ENCODE measurements around the gene PIEZO2.

PIEZO2 gene

GRCh38 chr18:10878703-10879102 is 270.7 kb downstream of the PIEZO2 start:
- Histone ChIP-seq H3K4me2 (ENCODE audit: low read depth, low read length, poor library complexity, severe bottlenecking) (no peak overlapping the region), H3K79me2 (ENCODE audit: insufficient read depth, low read length) (no peaks in the 10 kb centered on the region), H3K36me3 (ENCODE audit: insufficient read depth, low read length) (no peaks in the 10 kb centered on the region), H3K9ac (ENCODE audit: low read depth, low read length, poor library complexity, severe bottlenecking) (no peak overlapping the region), H3K4me3 (ENCODE audit: low read length, poor library complexity, severe bottlenecking) (no peak overlapping the region), H2AFZ (ENCODE audit: low read length) (no peak overlapping the region), H4K20me1 (ENCODE audit: insufficient read depth, low read length, poor library complexity, severe bottlenecking) (no peaks in the 10 kb centered on the region), H3K9me3 (ENCODE audit: insufficient read depth, low read depth, low read length) (no peaks in the 10 kb centered on the region), H3K9me2 (replicated peaks; ENCODE audit: low read depth, low read length) (no peaks in the 10 kb centered on the region), H3K4me1 (ENCODE audit: insufficient read depth, low read length, poor library complexity, severe bottlenecking) (no peaks in the 10 kb centered on the region), H3K27me3 (ENCODE audit: insufficient read depth, low read length, poor library complexity, severe bottlenecking) (no peaks in the 10 kb centered on the region), H3F3A (ENCODE audit: low read depth) (no peaks in the 10 kb centered on the region)
- TF ChIP-seq CTCF (conservative IDR thresholded peaks at IDR 0.05; ENCODE audit: low read length) (no peak), EZH2phosphoT487 (IDR thresholded peaks at IDR 0.05; ENCODE audit: borderline replicate concordance) (no peak)

GRCh38 chr18:10877987-10878386 is 271.4 kb downstream of the PIEZO2 start:
- H3K4me2 ChIP-seq (ENCODE audit: low read depth, low read length, poor library complexity, severe bottlenecking) = no peak overlapping the region
- H3K27me3 ChIP-seq (ENCODE audit: insufficient read depth, low read length, poor library complexity, severe bottlenecking) = no peaks in the 10 kb centered on the region
- no peaks in the 10 kb centered on the region for H3K9me3 ChIP-seq (ENCODE audit: insufficient read depth, low read depth, low read length)
- H3K4me1 ChIP-seq (ENCODE audit: insufficient read depth, low read length, poor library complexity, severe bottlenecking) = no peaks in the 10 kb centered on the region
- no peak overlapping the region for H2AFZ ChIP-seq (ENCODE audit: low read length)
- H3K9me2 ChIP-seq (replicated peaks; ENCODE audit: low read depth, low read length) = no peaks in the 10 kb centered on the region
- no peaks in the 10 kb centered on the region for H3K79me2 ChIP-seq (ENCODE audit: insufficient read depth, low read length)
- no peak overlapping the region for H3K9ac ChIP-seq (ENCODE audit: low read depth, low read length, poor library complexity, severe bottlenecking)
- H3K36me3 ChIP-seq (ENCODE audit: insufficient read depth, low read length) = no peaks in the 10 kb centered on the region
- H4K20me1 ChIP-seq (ENCODE audit: insufficient read depth, low read length, poor library complexity, severe bottlenecking) = no peaks in the 10 kb centered on the region
- H3K4me3 ChIP-seq (ENCODE audit: low read length, poor library complexity, severe bottlenecking) = no peak overlapping the region
- H3F3A ChIP-seq (ENCODE audit: low read depth) = no peaks in the 10 kb centered on the region
- TF ChIP-seq CTCF (conservative IDR thresholded peaks at IDR 0.05; ENCODE audit: low read length) (no peak), EZH2phosphoT487 (IDR thresholded peaks at IDR 0.05; ENCODE audit: borderline replicate concordance) (no peak)

- Histone ChIP-seq H3K4me2 (ENCODE audit: low read depth, low read length, poor library complexity, severe bottlenecking) (no peak overlapping the region), H3K4me3 (ENCODE audit: low read length, poor library complexity, severe bottlenecking) (no peak overlapping the region), H2AFZ (ENCODE audit: low read length) (no peak overlapping the region), H3K9me3 (ENCODE audit: insufficient read depth, low read depth, low read length) (no peaks in the 10 kb centered on the region), H3K79me2 (ENCODE audit: insufficient read depth, low read length) (no peaks in the 10 kb centered on the region), H3K9me2 (replicated peaks; ENCODE audit: low read depth, low read length) (no peaks in the 10 kb centered on the region), H3K4me1 (ENCODE audit: insufficient read depth, low read length, poor library complexity, severe bottlenecking) (no peaks in the 10 kb centered on the region), H4K20me1 (ENCODE audit: insufficient read depth, low read length, poor library complexity, severe bottlenecking) (no peaks in the 10 kb centered on the region), H3K9ac (ENCODE audit: low read depth, low read length, poor library complexity, severe bottlenecking) (no peak overlapping the region), H3K27me3 (ENCODE audit: insufficient read depth, low read length, poor library complexity, severe bottlenecking) (no peaks in the 10 kb centered on the region), H3K36me3 (ENCODE audit: insufficient read depth, low read length) (no peaks in the 10 kb centered on the region), H3F3A (ENCODE audit: low read depth) (no peaks in the 10 kb centered on the region)
- no peak for TF ChIP-seq CTCF (conservative IDR thresholded peaks at IDR 0.05; ENCODE audit: low read length)
Measured at GRCh38 chr18:10875811-10876210, 273.6 kb downstream of the PIEZO2 start.
